Measurements from ENCODE around the gene PAX5. TPM values are rescaled to one million over a fixed set of nuclear protein-coding genes. Genes with fewer than 3 reads are reported as not detected.

Gene PAX5
- total RNA-seq, 1 experiment from 2014 or later: 0.39 TPM

DNA sequence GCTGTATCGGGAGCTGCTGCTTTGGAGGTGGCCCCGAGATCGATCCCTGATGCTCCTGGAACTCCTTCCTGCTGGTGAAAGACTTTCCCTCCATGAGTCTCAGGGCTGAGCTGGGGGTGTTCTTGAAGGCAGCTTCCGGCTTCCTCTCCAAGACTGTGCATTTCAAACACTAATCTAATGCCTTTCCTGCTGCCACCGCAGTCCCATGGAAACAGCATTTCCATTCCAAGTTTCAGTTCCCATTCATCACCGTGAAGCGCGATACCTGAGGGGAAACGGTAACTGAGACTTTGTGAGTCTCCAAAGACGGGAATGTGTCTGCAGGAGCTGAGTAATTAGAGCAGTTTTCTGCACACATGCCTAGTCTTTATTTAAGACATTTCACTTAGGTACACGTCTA, 230.1 kb downstream of the PAX5 start:
- Histone ChIP-seq H3K27me3 (ENCODE audit: insufficient read depth, low read length) (no peaks in the 10 kb centered on the region), H3K14ac (ENCODE audit: insufficient read depth, low read length) (no peak overlapping the region), H3K79me1 (ENCODE audit: insufficient read depth, low read depth, low read length, poor library complexity, severe bottlenecking) (no peaks in the 10 kb centered on the region), H2AFZ (ENCODE audit: low read length) (no peak overlapping the region), H2BK12ac (ENCODE audit: insufficient read length, low read depth, low read length) (no peak overlapping the region), H4K8ac (replicated peaks; ENCODE audit: insufficient read length, low read depth, low read length) (no peak overlapping the region), H4K5ac (ENCODE audit: insufficient read length, low read depth, low read length) (no peak overlapping the region), H3K9ac (ENCODE audit: extremely low read depth, insufficient read length, low read length) (no peak overlapping the region), H3K4ac (ENCODE audit: low read depth, low read length) (no peak overlapping the region), H4K91ac (ENCODE audit: insufficient read length, low read depth, low read length) (no peak overlapping the region), H3K79me2 (ENCODE audit: insufficient read depth, low read length) (no peaks in the 10 kb centered on the region), H3K23ac (ENCODE audit: insufficient read length, low read depth, low read length) (no peak overlapping the region), H3K18ac (ENCODE audit: insufficient read length, low read depth, low read length) (no peak overlapping the region), H2BK20ac (ENCODE audit: low read depth, low read length, poor library complexity, severe bottlenecking) (no peak overlapping the region), H2BK120ac (ENCODE audit: low read depth, low read length, poor library complexity, severe bottlenecking) (no peak overlapping the region), H3K9me3 (ENCODE audit: control insufficient read depth, low read depth, low read length) (no peaks in the 10 kb centered on the region), H2BK5ac (ENCODE audit: insufficient read length, low read length) (no peak overlapping the region), H3T11ph (ENCODE audit: low read length) (no peak overlapping the region), H3K27ac (ENCODE audit: insufficient read length, low read depth, low read length) (no peak overlapping the region), H2AK5ac (ENCODE audit: insufficient read length, low read length) (no peak overlapping the region), H4K20me1 (ENCODE audit: control insufficient read depth, insufficient read depth, insufficient read length) (no peaks in the 10 kb centered on the region), H3K56ac (ENCODE audit: insufficient read length, low read depth, low read length) (no peak overlapping the region), H3K23me2 (ENCODE audit: insufficient read length, low read depth, low read length, poor library complexity, severe bottlenecking) (no peaks in the 10 kb centered on the region), H2BK15ac (ENCODE audit: low read depth, low read length) (no peak overlapping the region), H3K4me1 (ENCODE audit: insufficient read depth, low read length) (no peaks in the 10 kb centered on the region; the same call in 1 of the 2 replicates), H3K4me2 (ENCODE audit: insufficient read depth, insufficient read length, low read length) (no peak overlapping the region)
- DNase-seq: no peak
- Mint-ChIP-seq H3K9me3 (no peaks in the 10 kb centered on the region), H3K36me3 (ENCODE audit: insufficient read depth in 1 of 3, low read depth in 3 of 3) (peaks cover 0 to 4% (median 0%) of the 10 kb centered on the region in 3 experiments; a peak in 2 of 7 replicates), H3K27ac (no peak overlapping the region), H3K27me3 (ENCODE audit: low read depth) (peaks cover 6% of the 10 kb centered on the region), H3K4me3 (no peak overlapping the region), H3K4me1 (peaks cover 11 to 20% of the 10 kb centered on the region in 2 experiments)
- no CpG with 5 or more reads among the region's 11 CpGs for WGBS (ENCODE audit: extremely low coverage, insufficient read length, low lambda C conversion rate)
- TF ChIP-seq, protein P1, sequence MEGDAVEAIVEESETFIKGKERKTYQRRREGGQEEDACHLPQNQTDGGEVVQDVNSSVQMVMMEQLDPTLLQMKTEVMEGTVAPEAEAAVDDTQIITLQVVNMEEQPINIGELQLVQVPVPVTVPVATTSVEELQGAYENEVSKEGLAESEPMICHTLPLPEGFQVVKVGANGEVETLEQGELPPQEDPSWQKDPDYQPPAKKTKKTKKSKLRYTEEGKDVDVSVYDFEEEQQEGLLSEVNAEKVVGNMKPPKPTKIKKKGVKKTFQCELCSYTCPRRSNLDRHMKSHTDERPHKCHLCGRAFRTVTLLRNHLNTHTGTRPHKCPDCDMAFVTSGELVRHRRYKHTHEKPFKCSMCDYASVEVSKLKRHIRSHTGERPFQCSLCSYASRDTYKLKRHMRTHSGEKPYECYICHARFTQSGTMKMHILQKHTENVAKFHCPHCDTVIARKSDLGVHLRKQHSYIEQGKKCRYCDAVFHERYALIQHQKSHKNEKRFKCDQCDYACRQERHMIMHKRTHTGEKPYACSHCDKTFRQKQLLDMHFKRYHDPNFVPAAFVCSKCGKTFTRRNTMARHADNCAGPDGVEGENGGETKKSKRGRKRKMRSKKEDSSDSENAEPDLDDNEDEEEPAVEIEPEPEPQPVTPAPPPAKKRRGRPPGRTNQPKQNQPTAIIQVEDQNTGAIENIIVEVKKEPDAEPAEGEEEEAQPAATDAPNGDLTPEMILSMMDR (conservative IDR thresholded peaks at IDR 0.05): no peak
